GM19372 (cell line): ENCODE data around the gene PTK6.

ENCODE experiments used
- ATAC-seq: cut with Tn5 transposase; IDR thresholded peaks from one replicate; pipeline ENCODE4 v1.9.1; 2021; ENCODE audit warnings: mild to moderate bottlenecking, low read depth, moderate library complexity; ENCODE audit not compliant: unreplicated experiment

Gene PTK6

GRCh38 chr20:63497138-63497945 lies 39.8 kb downstream of the PTK6 start:
- no peak for ATAC-seq

DNA sequence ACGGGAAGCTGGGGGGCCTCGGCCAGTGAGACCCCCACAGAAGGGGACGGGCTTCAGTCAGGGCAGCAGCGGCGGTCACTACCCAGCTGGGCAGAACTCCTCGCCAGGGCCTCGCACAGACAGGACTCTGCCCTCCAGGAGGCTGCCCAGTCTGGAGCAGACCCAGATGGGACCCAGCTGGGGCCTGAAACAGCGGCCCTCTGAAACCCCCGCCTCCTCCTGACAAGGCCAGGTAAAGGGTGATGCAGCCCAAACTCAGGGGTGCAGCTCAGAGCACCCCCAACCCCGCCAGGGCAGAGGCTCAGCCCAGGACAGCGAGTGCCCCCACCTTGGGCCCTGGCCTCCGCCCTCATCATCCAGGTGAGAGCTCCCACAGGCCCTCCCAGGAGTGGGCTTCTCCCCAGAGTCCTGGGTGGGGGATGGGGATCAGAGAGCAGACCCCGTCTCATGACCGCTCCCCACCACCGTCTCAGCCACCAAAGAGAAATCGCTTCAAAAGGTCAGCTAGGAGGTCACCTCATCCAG lies 40.5 kb downstream of the PTK6 start:
- ATAC-seq = no peak

- ATAC-seq = no peak
Measured at GRCh38 chr20:63495741-63496595, 41.2 kb downstream of the PTK6 start.

GRCh38 chr20:63495167-63495720 lies 41.9 kb downstream of the PTK6 start:
- ATAC-seq = no peak

DNA sequence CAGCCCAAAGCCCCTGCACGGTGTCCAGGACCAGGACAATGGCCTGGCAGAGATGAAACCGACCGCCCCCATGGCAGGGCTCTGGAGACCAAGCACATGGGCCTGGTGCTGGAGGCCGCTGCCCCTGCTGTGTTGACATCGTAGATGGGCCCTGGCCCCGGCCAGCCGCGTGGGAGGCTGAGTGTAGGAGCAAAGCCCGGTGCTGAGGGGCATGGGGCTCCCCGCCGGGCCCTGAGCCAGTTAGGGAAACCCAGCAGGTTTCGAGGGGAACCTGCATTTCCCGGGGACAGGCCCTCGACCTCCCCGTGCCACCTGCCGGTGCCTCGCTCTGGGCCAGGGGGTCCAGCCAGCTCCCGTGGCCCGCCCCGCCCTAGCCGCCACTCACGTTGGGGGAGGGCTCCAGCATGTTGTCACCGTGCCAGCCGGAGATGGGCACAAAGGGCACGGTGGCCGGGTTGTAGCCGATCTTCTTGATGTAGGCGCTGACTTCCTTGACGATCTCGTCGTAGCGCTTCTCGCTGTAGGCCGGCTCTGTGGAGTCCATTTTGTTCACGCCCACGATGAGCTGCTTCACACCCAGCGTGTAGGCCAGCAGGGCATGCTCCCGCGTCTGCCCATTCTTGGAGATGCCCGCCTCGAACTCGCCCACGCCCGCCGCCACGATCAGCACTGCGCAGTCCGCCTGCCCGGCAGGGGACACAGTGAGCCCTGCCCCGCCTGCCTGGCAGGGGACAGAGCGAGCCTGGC lies 42.6 kb downstream of the PTK6 start:
- no peak for ATAC-seq

GRCh38 chr20:63494084-63494419 lies 43.1 kb downstream of the PTK6 start:
- no peak for ATAC-seq

DNA sequence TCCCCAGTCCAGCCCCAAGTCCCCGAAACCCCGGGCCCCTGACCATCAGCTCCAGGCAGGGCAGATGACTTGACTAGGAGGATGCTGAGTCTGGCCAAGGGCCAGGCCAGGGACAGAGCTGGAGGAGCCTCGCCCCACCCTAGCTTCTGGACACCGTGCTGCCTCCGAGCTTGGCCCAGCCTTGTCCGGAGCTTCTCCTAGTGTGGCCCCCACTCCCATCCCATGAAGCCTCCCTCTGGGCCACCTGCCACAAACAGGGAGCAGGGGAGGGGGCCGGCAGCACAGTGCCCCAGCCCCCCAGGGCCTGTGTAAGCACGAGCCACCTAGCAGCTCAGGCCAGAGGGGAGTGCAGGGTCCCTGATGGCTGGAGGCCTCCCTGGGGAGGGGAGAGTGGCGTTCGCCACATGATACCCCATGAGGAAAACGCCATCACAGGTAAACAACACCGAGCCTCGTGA lies 43.6 kb downstream of the PTK6 start:
- no peak for ATAC-seq

DNA sequence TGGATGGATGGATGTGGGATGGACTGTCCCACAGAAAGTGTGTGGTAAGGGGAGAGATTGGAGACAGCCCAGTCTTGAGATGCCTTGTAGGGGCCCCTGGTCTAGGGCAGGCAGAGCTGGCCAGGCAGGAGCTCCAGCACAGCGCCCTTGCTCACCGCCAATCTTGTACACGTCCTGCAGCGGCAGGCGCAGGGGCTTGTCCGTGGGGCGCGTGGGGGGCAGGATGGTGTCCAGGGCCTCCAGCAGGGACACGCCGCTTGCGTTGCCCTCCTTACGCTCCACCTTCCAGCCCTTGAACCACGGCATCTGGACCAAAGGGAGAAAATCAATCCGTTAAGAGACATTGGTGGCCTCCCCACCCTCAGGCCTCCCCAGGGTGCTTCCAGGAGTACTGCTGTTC lies 44.2 kb downstream of the PTK6 start:
- no peak for ATAC-seq

GRCh38 chr20:63492518-63492917 lies 44.7 kb downstream of the PTK6 start:
- ATAC-seq = no peak

DNA sequence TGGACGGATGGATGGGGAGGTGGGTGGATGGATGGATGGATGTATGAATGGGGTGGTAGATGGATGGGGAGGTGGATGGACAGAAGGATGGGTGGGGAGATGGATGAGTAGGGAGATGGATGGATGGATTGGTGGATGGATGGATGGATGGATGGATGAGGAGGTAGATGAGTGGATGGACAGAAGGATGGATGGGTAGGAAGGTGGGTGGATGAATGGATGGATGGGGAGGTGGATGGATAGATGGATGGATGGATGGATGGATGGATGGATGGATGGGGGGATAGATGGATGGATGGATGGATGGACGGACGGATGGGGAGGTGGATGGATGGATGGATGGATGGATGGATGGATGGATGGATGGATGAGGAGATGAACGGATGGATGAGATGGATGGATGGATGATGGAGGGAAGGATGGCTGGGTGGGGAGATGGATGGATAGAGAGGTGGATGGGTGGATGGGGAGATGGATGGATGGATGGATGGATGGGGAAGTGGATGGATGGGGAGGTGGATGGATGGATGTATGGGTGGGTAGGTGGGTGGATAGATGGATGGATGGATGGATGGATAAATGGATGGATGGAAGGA lies 45.4 kb downstream of the PTK6 start:
- no peak for ATAC-seq

- ATAC-seq = no peak
Measured at GRCh38 chr20:63491078-63491477, 46.1 kb downstream of the PTK6 start.

GRCh38 chr20:63490416-63490815 lies 46.8 kb downstream of the PTK6 start:
- no peak for ATAC-seq

DNA sequence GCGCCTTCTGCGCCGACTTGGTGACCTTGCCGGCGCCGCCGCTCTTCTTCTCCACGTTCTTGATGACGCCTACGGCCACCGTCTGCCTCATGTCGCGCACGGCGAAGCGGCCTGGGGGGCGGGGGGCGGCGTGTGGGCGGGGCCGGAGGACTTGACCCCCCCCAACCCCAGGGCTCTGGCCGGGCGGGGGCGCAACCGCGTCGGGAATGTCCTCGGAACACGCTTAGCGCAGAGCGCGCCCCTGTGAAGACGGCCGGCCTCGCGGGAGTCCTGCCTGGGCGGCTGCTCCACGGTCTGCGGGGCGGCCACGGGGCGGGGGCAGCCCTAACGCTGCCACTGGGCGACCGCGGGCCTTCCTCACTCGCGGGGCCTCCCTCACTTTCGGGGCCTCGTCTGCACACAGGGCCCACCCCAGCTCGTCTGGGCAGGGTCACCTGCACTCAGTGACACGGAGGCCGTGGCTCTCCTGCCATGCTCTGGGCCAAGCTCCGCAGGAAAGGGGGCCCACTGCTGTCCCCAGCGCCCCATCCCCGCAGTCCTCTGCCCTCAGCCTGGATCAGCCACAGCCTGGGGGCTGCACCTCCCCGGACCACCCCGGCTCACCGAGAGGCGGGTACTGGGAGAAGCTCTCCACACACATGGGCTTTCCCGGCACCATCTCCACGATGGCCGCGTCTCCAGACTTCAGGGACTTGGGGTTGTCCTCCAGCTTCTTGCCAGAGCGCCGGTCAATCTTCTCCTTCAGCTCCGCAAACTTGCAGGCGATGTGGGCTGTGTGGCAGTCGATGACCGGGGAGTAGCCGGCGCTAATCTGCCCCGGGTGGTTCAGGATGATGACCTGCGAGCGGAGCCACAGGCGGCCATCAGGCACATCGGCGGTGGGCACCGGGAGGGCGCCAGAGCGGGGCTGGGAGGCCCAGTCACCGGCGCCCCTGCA lies 48.6 kb downstream of the PTK6 start:
- no peak for ATAC-seq

DNA sequence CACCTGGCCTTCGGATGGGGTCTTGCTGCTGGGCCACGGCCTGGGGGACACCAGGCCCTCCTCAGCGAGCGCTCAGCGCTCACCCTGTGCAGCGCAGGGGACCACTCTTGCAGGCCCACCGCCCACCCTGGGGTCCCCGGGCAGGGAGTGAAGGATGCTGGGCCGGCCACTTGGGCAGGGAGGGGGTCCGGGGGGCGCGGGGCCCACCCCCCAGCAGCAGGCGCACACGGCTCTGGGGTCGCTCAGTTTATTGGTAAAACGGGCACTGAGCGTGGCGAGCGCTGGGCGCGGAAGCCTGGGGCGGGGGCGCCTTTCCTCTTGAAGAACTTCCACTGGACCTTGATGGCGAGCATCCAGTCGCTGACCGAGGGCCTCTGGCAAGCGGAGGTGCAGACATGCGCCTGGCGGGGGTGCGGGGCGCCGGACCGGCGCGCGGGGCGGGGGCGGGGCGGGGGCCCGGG lies 49.4 kb downstream of the PTK6 start:
- ATAC-seq = no peak

GRCh38 chr20:63487116-63487764 lies 49.9 kb downstream of the PTK6 start:
- ATAC-seq = no peak

- ATAC-seq = no peak
Measured at GRCh38 chr20:63486300-63486855, 50.8 kb downstream of the PTK6 start.

DNA sequence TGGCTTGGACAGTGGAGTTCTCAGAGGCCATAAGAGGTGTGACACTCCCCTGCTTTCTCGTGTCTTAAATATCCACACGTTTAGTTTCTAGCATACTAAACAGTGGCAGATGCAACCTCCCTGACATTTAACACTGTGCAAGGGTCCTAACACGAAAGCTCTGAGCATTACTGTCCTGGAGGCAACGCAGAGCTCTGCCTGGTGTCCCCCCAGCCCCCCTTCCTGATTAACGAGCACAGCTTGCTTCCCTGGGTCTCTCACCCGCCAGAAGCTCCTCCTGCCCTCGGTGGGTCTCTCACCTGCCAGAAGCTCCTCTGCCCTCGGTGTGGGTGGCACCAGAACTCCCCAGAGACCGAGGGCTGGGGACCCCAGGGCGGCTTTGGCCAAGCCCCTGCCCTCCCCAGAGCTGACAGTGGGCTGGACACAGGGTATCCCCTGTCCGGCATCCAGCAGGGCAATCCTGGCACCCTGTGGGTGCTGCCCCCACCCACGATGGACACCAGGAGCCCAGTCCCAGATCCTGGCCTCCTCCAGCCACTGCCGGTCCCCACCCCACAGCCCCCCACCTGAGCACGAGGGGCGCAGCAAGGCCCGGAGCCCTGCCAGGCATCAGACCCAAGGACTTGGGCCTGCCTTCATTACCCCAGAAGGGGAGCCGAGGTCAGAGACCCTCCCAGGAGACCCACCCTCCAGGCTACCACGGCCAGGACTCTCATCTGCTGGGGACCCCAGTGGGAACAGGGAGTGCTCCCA lies 52.3 kb downstream of the PTK6 start:
- ATAC-seq = no peak
